Activated CD4-positive, alpha-beta T cell treated with anti-CD3 and anti-CD28 coated beads for 4 hours (primary cell): ENCODE measurements around the gene TAAR6.
"Not testable (repeated sequence)": the region's sequence is repeated elsewhere in the genome, so short reads cannot be mapped to it uniquely, and the experiment has no call there.

Source experiments
- DNase-seq, 2 donors: peaks; one replicate each; pipeline ENCODE4 v3.0.0-alpha.2; 2020

TAAR6 gene

GRCh38 chr6:132592855-132593254 lies 22.7 kb downstream of the TAAR6 start:
- DNase-seq: no peak

GRCh38 chr6:132596201-132596600 lies 26.1 kb downstream of the TAAR6 start:
- no peak for DNase-seq

- no peak for DNase-seq
These were observed 28.4 kb downstream of the TAAR6 start for GRCh38 chr6:132598473-132598872.

GRCh38 chr6:132600900-132601299 lies 30.8 kb downstream of the TAAR6 start:
- DNase-seq: not testable (repeated sequence)

GRCh38 chr6:132604635-132605152 lies 34.6 kb downstream of the TAAR6 start:
- no peak for DNase-seq

- DNase-seq: no peak
These were observed 37.6 kb downstream of the TAAR6 start for GRCh38 chr6:132607544-132608233.

GRCh38 chr6:132611616-132612015 lies 41.5 kb downstream of the TAAR6 start:
- DNase-seq: no peak

- no peak for DNase-seq
These were observed 42.5 kb downstream of the TAAR6 start for GRCh38 chr6:132612449-132613108.

- no peak for DNase-seq
These were observed 44.4 kb downstream of the TAAR6 start for GRCh38 chr6:132614554-132614953.

- no peak for DNase-seq
These were observed 46.6 kb downstream of the TAAR6 start for GRCh38 chr6:132616677-132617076.
